H1 (cell line): Measurements from ENCODE around the gene VTN. TPM values are rescaled to one million over a fixed set of nuclear protein-coding genes. Genes with fewer than 3 reads are reported as not detected.

Experiments
- CTCF ChIA-PET: fragments of 300-600 bp; sonication (Branson Sonifier 250); formaldehyde crosslinking; loops from one replicate; lab custom pipeline; 2021; ENCODE audit not compliant: partially characterized antibody; lab: Charles Lee
- POLR2A ChIA-PET: fragments of 300-600 bp; sonication (Branson Sonifier 250); formaldehyde crosslinking; loops from one replicate; lab custom pipeline; 2021; ENCODE audit warnings: inconsistent platforms; ENCODE audit not compliant: partially characterized antibody; lab: Charles Lee
- DNase-seq, 2 experiments: peaks; one replicate each; pipeline versions ENCODE4 v3.0.0 to v3.0.0-alpha.2; 2010 to 2022; ENCODE audit warnings: low spot score in 2 of 2, low read depth in 1 of 2, mixed read lengths in 1 of 2
- FAIRE-seq: peaks from 2 replicates; lab custom pipeline; 2011; peaks lifted over from hg19 to GRCh38; lab: Jason Lieb, UNC
- H2AFZ ChIP-seq: 2 replicates; pipeline ENCODE4 v1.8.1; 2012; ENCODE audit warnings: low read length, inconsistent platforms
- H2AK5ac ChIP-seq: 2 replicates; pipeline ENCODE4 v1.6.1; 2013; ENCODE audit warnings: low read depth, low read length
- H2BK120ac ChIP-seq: replicated peaks from 2 replicates; pipeline ENCODE3; 2013; ENCODE audit warnings: low read depth, low read length, inconsistent platforms
- H2BK12ac ChIP-seq: 2 replicates; pipeline ENCODE4 v1.6.1; 2013; ENCODE audit warnings: low read depth, low read length
- H2BK15ac ChIP-seq: 2 replicates; pipeline ENCODE4 v1.6.1; 2013; ENCODE audit warnings: low read length
- H2BK20ac ChIP-seq: 2 replicates; pipeline ENCODE4 v1.6.1; 2013; ENCODE audit warnings: low read length
- H2BK5ac ChIP-seq: 2 replicates; pipeline ENCODE4 v1.6.1; 2013; ENCODE audit warnings: low read depth, low read length
- H3K14ac ChIP-seq: 2 replicates; pipeline ENCODE4 v1.6.1; 2013; ENCODE audit warnings: inconsistent platforms; ENCODE audit not compliant: insufficient read length
- H3K18ac ChIP-seq: 2 replicates; pipeline ENCODE4 v1.6.1; 2013; ENCODE audit warnings: low read length; ENCODE audit errors: extremely low read depth
- H3K23ac ChIP-seq: 2 replicates; pipeline ENCODE4 v1.6.1; 2013; ENCODE audit warnings: inconsistent platforms; ENCODE audit not compliant: insufficient read length
- H3K23me2 ChIP-seq: 2 replicates; pipeline ENCODE4 v1.6.1; 2013; ENCODE audit warnings: low read depth, low read length
- H3K27ac ChIP-seq: 2 replicates; pipeline ENCODE4 v1.6.1; 2011; ENCODE audit warnings: low read depth, low read length, inconsistent platforms
- H3K27me3 ChIP-seq, 4 experiments: replicated peaks in 1 of 4; 1 replicate in 1 of 4; 2 replicates in 3 of 4; pipeline versions ENCODE4 v1.6.1 to v1.8.1; 2011 to 2013; ENCODE audit warnings: low read length in 3 of 4, mild to moderate bottlenecking in 3 of 4, inconsistent platforms in 2 of 4, mixed read lengths in 2 of 4, moderate library complexity in 1 of 4; ENCODE audit not compliant: control insufficient read depth in 3 of 4, insufficient read depth in 3 of 4; ENCODE audit errors: extremely low read depth in 1 of 4
- H3K36me3 ChIP-seq, 4 experiments: 2 replicates each; pipeline versions ENCODE4 v1.6.1 to v1.8.1; 2011 to 2013; ENCODE audit warnings: mild to moderate bottlenecking in 4 of 4, low read length in 3 of 4, moderate library complexity in 2 of 4, control low read depth in 1 of 4, inconsistent platforms in 1 of 4; ENCODE audit not compliant: insufficient read depth in 4 of 4, control insufficient read depth in 2 of 4
- H3K4ac ChIP-seq: replicated peaks from 2 replicates; pipeline ENCODE3; 2013; ENCODE audit warnings: low read length, low read depth, mixed read lengths, inconsistent platforms; ENCODE audit not compliant: insufficient read length
- H3K4me1 ChIP-seq, 4 experiments: replicated peaks in 1 of 4; 1 replicate in 1 of 4; 2 replicates in 3 of 4; pipeline versions ENCODE4 v1.6.1 to v1.8.1; 2011 to 2013; ENCODE audit warnings: low read length in 3 of 4, inconsistent platforms in 2 of 4, mixed read lengths in 1 of 4; ENCODE audit not compliant: insufficient read depth in 4 of 4, control insufficient read depth in 3 of 4
- H3K4me2 ChIP-seq, 2 experiments: 2 replicates each; pipeline versions ENCODE4 v1.6.1 to v1.8.1; 2011 to 2013; ENCODE audit warnings: low read depth in 2 of 2, low read length in 2 of 2, control low read depth in 1 of 2, inconsistent platforms in 1 of 2, mild to moderate bottlenecking in 1 of 2; ENCODE audit not compliant: insufficient read depth in 1 of 2
- H3K4me3 ChIP-seq, 4 experiments: fragments of 200-600, 300-600 bp in 1 of 4; sonication (generic), shearing (Covaris generic), sonication (Bioruptor Twin) in 1 of 4; 2 replicates each; pipeline versions ENCODE4 v1.5.1 to v1.8.1; 2011 to 2016; ENCODE audit warnings: low read length in 4 of 4, low read depth in 3 of 4, control low read depth in 2 of 4, inconsistent platforms in 2 of 4, mild to moderate bottlenecking in 2 of 4, mixed read lengths in 1 of 4, moderate library complexity in 1 of 4; ENCODE audit not compliant: insufficient read depth in 2 of 4; ENCODE audit errors: extremely low read depth in 1 of 4
- H3K56ac ChIP-seq: replicated peaks from 2 replicates; pipeline ENCODE3; 2013; ENCODE audit warnings: low read depth, mild to moderate bottlenecking, mixed read lengths, low read length, inconsistent platforms; ENCODE audit not compliant: insufficient read length
- H3K79me1 ChIP-seq: 2 replicates; pipeline ENCODE4 v1.6.1; 2013; ENCODE audit warnings: low read depth, low read length, control low read depth
- H3K79me2 ChIP-seq, 2 experiments: 2 replicates each; pipeline versions ENCODE4 v1.6.1 to v1.8.1; 2012 to 2013; ENCODE audit warnings: low read length in 2 of 2, mild to moderate bottlenecking in 2 of 2, inconsistent platforms in 1 of 2; ENCODE audit not compliant: insufficient read depth in 2 of 2, control insufficient read depth in 1 of 2
- H3K9ac ChIP-seq, 4 experiments: replicated peaks in 1 of 4; 1 replicate in 1 of 4; 2 replicates in 3 of 4; pipeline versions ENCODE4 v1.6.1 to v1.8.1; 2011 to 2013; ENCODE audit warnings: low read depth in 3 of 4, low read length in 3 of 4, control low read depth in 2 of 4, mild to moderate bottlenecking in 2 of 4, moderate library complexity in 2 of 4, inconsistent platforms in 1 of 4; ENCODE audit errors: extremely low read depth in 1 of 4
- H3K9me3 ChIP-seq, 2 experiments: 2 replicates each; pipeline versions ENCODE4 v1.6.1 to v1.8.1; 2012 to 2013; ENCODE audit warnings: mild to moderate bottlenecking in 2 of 2, moderate library complexity in 2 of 2, control low read depth in 1 of 2, inconsistent platforms in 1 of 2, low read depth in 1 of 2, low read length in 1 of 2, mixed read lengths in 1 of 2; ENCODE audit not compliant: insufficient read depth in 2 of 2
- H4K20me1 ChIP-seq, 2 experiments: replicated peaks in 1 of 2; 2 replicates each; pipeline versions ENCODE3 to v1.8.1; 2011 to 2013; ENCODE audit warnings: inconsistent platforms in 2 of 2, low read length in 2 of 2, mild to moderate bottlenecking in 1 of 2; ENCODE audit not compliant: insufficient read depth in 2 of 2, control insufficient read depth in 1 of 2
- H4K5ac ChIP-seq: 2 replicates; pipeline ENCODE4 v1.6.1; 2013; ENCODE audit warnings: low read length, low read depth, mixed read lengths, inconsistent platforms; ENCODE audit not compliant: insufficient read length
- H4K8ac ChIP-seq: 2 replicates; pipeline ENCODE4 v1.8.0; 2013; ENCODE audit warnings: mild to moderate bottlenecking, moderate library complexity, low read length, inconsistent platforms; ENCODE audit not compliant: insufficient read depth; ENCODE audit errors: extremely low read depth
- H4K91ac ChIP-seq: replicated peaks from 2 replicates; pipeline ENCODE3; 2013; ENCODE audit warnings: low read length, mixed read lengths, inconsistent platforms; ENCODE audit not compliant: insufficient read length
- CBX5 ChIP-seq: fragments of 300-800, 300-1000 bp; sonication (generic); IDR thresholded peaks from 2 replicates; pipeline ENCODE4 v1.7.1; 2016; ENCODE audit warnings: antibody characterized with exemption, low read length, low read depth
- CBX8 ChIP-seq: fragments of 300-800, 300-1000 bp; sonication (generic); IDR thresholded peaks from 2 replicates; pipeline ENCODE4 v1.7.1; 2016; ENCODE audit warnings: low read depth, low read length, borderline replicate concordance
- E2F6 ChIP-seq: IDR thresholded peaks from 2 replicates; pipeline ENCODE4 v1.6.1; 2012; ENCODE audit warnings: inconsistent platforms
- JUN ChIP-seq: IDR thresholded peaks from 2 replicates; pipeline ENCODE4 v1.6.1; 2011; ENCODE audit warnings: low read depth, mild to moderate bottlenecking, improper control_type of control experiment, low read length
- KDM5A ChIP-seq: fragments of 200-600 bp; IDR thresholded peaks from 2 replicates; pipeline ENCODE4 v1.7.1; 2012; ENCODE audit warnings: mild to moderate bottlenecking, low read length, inconsistent platforms, mixed read lengths
- NANOG ChIP-seq: IDR thresholded peaks from 2 replicates; pipeline ENCODE4 v1.6.1; 2011; ENCODE audit warnings: low read length, low read depth, mild to moderate bottlenecking, inconsistent platforms; ENCODE audit not compliant: insufficient read depth, poor library complexity, severe bottlenecking
- POU5F1 ChIP-seq: IDR thresholded peaks from 2 replicates; pipeline ENCODE4 v1.6.1; 2011; ENCODE audit warnings: low read depth, mild to moderate bottlenecking, low read length, moderate library complexity
- RAD21 ChIP-seq, 2 experiments: IDR thresholded peaks in 1 of 2; conservative IDR thresholded peaks in 1 of 2; 2 replicates each; pipeline ENCODE4 v1.6.1; 2011; ENCODE audit warnings: low read depth in 2 of 2, low read length in 2 of 2, improper control_type of control experiment in 1 of 2, inconsistent platforms in 1 of 2, mild to moderate bottlenecking in 1 of 2, moderate library complexity in 1 of 2
- SIN3A ChIP-seq, 2 experiments: IDR thresholded peaks in 1 of 2; conservative IDR thresholded peaks in 1 of 2; 2 replicates each; pipeline ENCODE4 v1.6.1; 2011 to 2012; ENCODE audit warnings: low read length in 2 of 2, improper control_type of control experiment in 1 of 2, low read depth in 1 of 2, mild to moderate bottlenecking in 1 of 2
- SIRT6 ChIP-seq: IDR thresholded peaks from one replicate; pipeline ENCODE4 v1.7.1; 2012; ENCODE audit warnings: low read length, inconsistent platforms
- TBP ChIP-seq: IDR thresholded peaks from 2 replicates; pipeline ENCODE4 v1.6.1; 2011; ENCODE audit warnings: low read depth, low read length, improper control_type of control experiment
- TCF12 ChIP-seq: IDR thresholded peaks from 2 replicates; pipeline ENCODE4 v1.6.1; 2011; ENCODE audit warnings: low read depth, mild to moderate bottlenecking, low read length
- WGBS, 2 experiments: shearing (Covaris generic) in 1 of 2; methylation state at CpG; one replicate each; pipeline versions ENCODE4 v1.1.6 to v1.1.7; 2013 to 2015; ENCODE audit warnings: low lambda C conversion rate in 2 of 2, mixed read lengths in 2 of 2, inconsistent platforms in 1 of 2, low coverage in 1 of 2, missing lambda C conversion rate in 1 of 2; ENCODE audit not compliant: insufficient replicate concordance in 2 of 2, insufficient coverage in 1 of 2, insufficient read length in 1 of 2; ENCODE audit errors: extremely low coverage in 1 of 2, missing lambda C conversion rate in 1 of 2; 5-methylcytosine and 5-hydroxymethylcytosine counted together
- polyA plus RNA-seq, 7 experiments: library from polyadenylated mRNA; depleted of rRNA in 3 of 7; stranded (reverse) in 5 of 7; unstranded in 2 of 7; fragments of >200 nt in 5 of 7; fragments of 200-250 nt in 2 of 7; gene quantifications; 1 replicate in 5 of 7; 2 replicates in 1 of 7; 4 replicates in 1 of 7; pipeline versions ENCODE4 v1.2.1 to v1.2.3, GENCODE V29; 2011 to 2013; ENCODE audit warnings: missing spikeins in 2 of 7, mixed read lengths in 2 of 7
- total RNA-seq: library from RNA; stranded (reverse); fragmentation: NEBNext Ultra II Directional; extraction: Animal tissue kit (Norgen Biotek cat#: 25700); gene quantifications from 2 replicates; pipeline ENCODE4 v1.2.1, GENCODE V29; 2021

VTN gene
- total and polyA plus RNA-seq, 2 of the 8 experiments (the other 6 are each of a cell fraction or from before 2014, with no cell fraction given): 0.18 TPM; not detected in 1

GRCh38 chr17:28397687-28398279, 27.7 kb upstream of the VTN start:
- POLR2A ChIA-PET: interaction anchor here (3.3 to 12.8 kb wide), 2 partner anchors 9 to 12 kb away, joined by 12 to 135 read pairs; partner anchors contain the start of gene SLC46A1
- no peak overlapping the region for H2AK5ac ChIP-seq
- H4K8ac ChIP-seq: no peak overlapping the region; the same call in 1 of the 2 replicates
- H2BK12ac ChIP-seq: no peak overlapping the region
- no peaks in the 10 kb centered on the region; the same call in 1 of the 2 replicates for H3K79me1 ChIP-seq
- DNase-seq (no peak), FAIRE-seq (no peak)
- no peaks in the 10 kb centered on the region for H3K79me2 ChIP-seq
- H2BK20ac ChIP-seq: no peak overlapping the region
- no peak overlapping the region for H2BK15ac ChIP-seq
- no peak overlapping the region for H3K56ac ChIP-seq
- no peak overlapping the region for H2BK120ac ChIP-seq
- H3K4ac ChIP-seq: no peak overlapping the region
- H4K20me1 ChIP-seq: no peaks in the 10 kb centered on the region
- H3K27me3 ChIP-seq: peaks cover 0 to 9% (median 3%) of the 10 kb centered on the region in 4 experiments; a peak in 2 of 7 replicates
- CTCF ChIA-PET: interaction anchor here (1.0 to 4.5 kb wide), 3 partner anchors 10 to 51 kb away, joined by 4 to 28 read pairs (median 5); no protein-coding TSS in a partner anchor
- no peaks in the 10 kb centered on the region for H3K23me2 ChIP-seq
- no peak overlapping the region for H3K27ac ChIP-seq
- H3K4me1 ChIP-seq: peaks cover 3 to 15% (median 10%) of the 10 kb centered on the region in 4 experiments
- H3K14ac ChIP-seq: no peak overlapping the region
- H3K36me3 ChIP-seq: no peaks in the 10 kb centered on the region
- no peak overlapping the region for H2AFZ ChIP-seq
- H3K18ac ChIP-seq: no peak overlapping the region
- H3K9ac ChIP-seq: no peak overlapping the region
- H3K4me3 ChIP-seq: no peak overlapping the region
- no peak overlapping the region for H4K5ac ChIP-seq
- H3K9me3 ChIP-seq: no peaks in the 10 kb centered on the region
- H4K91ac ChIP-seq: no peak overlapping the region
- no peak overlapping the region for H3K23ac ChIP-seq
- H3K4me2 ChIP-seq: no peak overlapping the region
- no peak overlapping the region for H2BK5ac ChIP-seq
- WGBS, 2 experiments: 94% methylated on average over 7 of the region's 7 CpGs; no CpG with 5 or more reads in 1 of the 2 experiments
- TF ChIP-seq CBX5 (no peak), JUN (no peak), CBX8 (no peak), NANOG (no peak), POU5F1 (no peak), TCF12 (no peak), TBP (no peak), SIRT6 (no peak), RAD21 (IDR thresholded peaks at IDR 0.05 in 1 of 2, conservative IDR thresholded peaks at IDR 0.05 in 1 of 2; ENCODE audit: low read depth in 2 of 2, low read length in 2 of 2) (no peak), E2F6 (no peak), SIN3A (conservative IDR thresholded peaks at IDR 0.05 in 1 of 2, IDR thresholded peaks at IDR 0.05 in 1 of 2; ENCODE audit: low read depth in 1 of 2, low read length in 2 of 2) (no peak), KDM5A (no peak)
